PFSK-1 (cell line): ENCODE results near the gene FGB.

ENCODE experiments used
- FOXP2 ChIP-seq: optimal IDR thresholded peaks from 2 replicates; pipeline ENCODE3; 2011; ENCODE audit warnings: borderline replicate concordance, control low read depth, inconsistent platforms; ENCODE audit not compliant: insufficient read depth; ENCODE audit errors: extremely low read length, extremely low read depth
- POLR2AphosphoS5 ChIP-seq: IDR thresholded peaks from 2 replicates; pipeline ENCODE4 v1.6.1; 2012; ENCODE audit warnings: low read depth, mild to moderate bottlenecking, control low read depth, low read length, moderate library complexity
- REST ChIP-seq, 2 experiments: IDR thresholded peaks; 2 replicates each; pipeline versions ENCODE4 v1.6.1 to v1.8.0; 2011 to 2012; ENCODE audit warnings: low read depth in 2 of 2, low read length in 2 of 2, control low read depth in 1 of 2, inconsistent platforms in 1 of 2, mild to moderate bottlenecking in 1 of 2, moderate library complexity in 1 of 2; ENCODE audit not compliant: insufficient read depth in 1 of 2
- SIN3A ChIP-seq: IDR thresholded peaks from 2 replicates; pipeline ENCODE4 v1.6.1; 2012; ENCODE audit warnings: mild to moderate bottlenecking, low read length, moderate library complexity, borderline replicate concordance; ENCODE audit not compliant: insufficient read depth
- TAF1 ChIP-seq: IDR thresholded peaks from 2 replicates; pipeline ENCODE4 v1.6.1; 2012; ENCODE audit warnings: low read length, control low read depth, borderline replicate concordance; ENCODE audit not compliant: insufficient read depth

Gene FGB

GRCh38 chr4:154542271-154542879, 20.4 kb upstream of the FGB start:
- TF ChIP-seq TAF1: no peak
- no peak for TF ChIP-seq POLR2AphosphoS5
- TF ChIP-seq SIN3A: no peak
- no peak for TF ChIP-seq REST (IDR thresholded peaks at IDR 0.05; ENCODE audit: insufficient read depth in 1 of 2, low read depth in 2 of 2, low read length in 2 of 2)
- no peak for TF ChIP-seq FOXP2

GRCh38 chr4:154545689-154546088, 17.1 kb upstream of the FGB start:
- TF ChIP-seq FOXP2: no peak
- no peak for TF ChIP-seq REST (IDR thresholded peaks at IDR 0.05; ENCODE audit: insufficient read depth in 1 of 2, low read depth in 2 of 2, low read length in 2 of 2)
- TF ChIP-seq TAF1: no peak
- no peak for TF ChIP-seq POLR2AphosphoS5
- no peak for TF ChIP-seq SIN3A

GRCh38 chr4:154549894-154550790, 12.7 kb upstream of the FGB start, which contains the start of gene PLRG1:
Gene PLRG1 (minus strand): TSS chr4:154550400. CDS start chr4:154550308, 92 bp downstream.
- TF ChIP-seq TAF1 (peak; percentile 84; the same call in 1 of the 2 replicates), REST (IDR thresholded peaks at IDR 0.05; ENCODE audit: insufficient read depth in 1 of 2, low read depth in 2 of 2, low read length in 2 of 2) (no peak), SIN3A (0 out of 2 replicates have a peak, but pooled peaks have one; percentile 27), POLR2AphosphoS5 (peak; percentile 92), FOXP2 (no peak)

GRCh38 chr4:154551872-154552686, 10.7 kb upstream of the FGB start:
- TF ChIP-seq REST (IDR thresholded peaks at IDR 0.05; ENCODE audit: insufficient read depth in 1 of 2, low read depth in 2 of 2, low read length in 2 of 2) (no peak), SIN3A (no peak), TAF1 (no peak), POLR2AphosphoS5 (no peak)
